ENCODE results near the gene ZNRF1.

DNA sequence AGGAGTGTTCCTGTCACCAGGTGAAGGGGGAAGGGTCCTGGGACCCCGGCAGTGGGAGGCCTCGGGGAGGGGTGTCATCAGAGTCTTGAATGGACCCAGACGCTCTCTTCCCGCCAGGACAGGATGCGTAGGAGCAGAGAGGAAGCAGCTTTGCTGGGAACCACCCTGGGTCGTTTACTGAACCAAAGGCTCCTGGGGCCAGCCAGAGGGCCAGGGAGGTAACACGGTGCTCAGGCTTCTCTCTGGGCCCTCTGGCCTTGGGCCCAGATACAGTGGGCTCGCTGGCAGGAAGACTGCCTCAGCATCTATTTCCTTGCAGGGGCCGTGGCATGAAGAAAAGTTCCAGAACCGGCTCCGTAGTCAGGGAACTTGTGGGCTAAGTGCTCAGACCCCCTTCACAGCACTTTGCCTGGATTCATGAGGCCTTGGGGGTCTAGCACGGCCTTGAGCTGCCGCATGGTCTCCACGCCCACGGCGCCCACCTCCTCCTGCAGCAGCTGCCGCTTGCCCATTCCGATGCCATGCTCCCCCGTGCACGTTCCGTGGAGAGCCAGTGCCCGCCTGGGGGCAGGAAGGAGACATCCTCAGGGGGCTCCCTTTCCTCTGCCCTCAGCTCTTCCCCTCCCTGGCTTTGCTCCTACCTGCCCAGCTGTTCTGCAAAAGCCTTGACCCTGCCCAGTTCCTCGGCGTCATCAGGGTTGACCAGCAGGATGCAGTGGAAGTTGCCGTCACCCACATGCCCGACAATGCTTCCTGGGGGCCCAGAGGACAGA, 113.3 kb downstream of the ZNRF1 start:
- TF ChIP-seq, protein P1, sequence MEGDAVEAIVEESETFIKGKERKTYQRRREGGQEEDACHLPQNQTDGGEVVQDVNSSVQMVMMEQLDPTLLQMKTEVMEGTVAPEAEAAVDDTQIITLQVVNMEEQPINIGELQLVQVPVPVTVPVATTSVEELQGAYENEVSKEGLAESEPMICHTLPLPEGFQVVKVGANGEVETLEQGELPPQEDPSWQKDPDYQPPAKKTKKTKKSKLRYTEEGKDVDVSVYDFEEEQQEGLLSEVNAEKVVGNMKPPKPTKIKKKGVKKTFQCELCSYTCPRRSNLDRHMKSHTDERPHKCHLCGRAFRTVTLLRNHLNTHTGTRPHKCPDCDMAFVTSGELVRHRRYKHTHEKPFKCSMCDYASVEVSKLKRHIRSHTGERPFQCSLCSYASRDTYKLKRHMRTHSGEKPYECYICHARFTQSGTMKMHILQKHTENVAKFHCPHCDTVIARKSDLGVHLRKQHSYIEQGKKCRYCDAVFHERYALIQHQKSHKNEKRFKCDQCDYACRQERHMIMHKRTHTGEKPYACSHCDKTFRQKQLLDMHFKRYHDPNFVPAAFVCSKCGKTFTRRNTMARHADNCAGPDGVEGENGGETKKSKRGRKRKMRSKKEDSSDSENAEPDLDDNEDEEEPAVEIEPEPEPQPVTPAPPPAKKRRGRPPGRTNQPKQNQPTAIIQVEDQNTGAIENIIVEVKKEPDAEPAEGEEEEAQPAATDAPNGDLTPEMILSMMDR (IDR thresholded peaks at IDR 0.05), result no peak
- no peak for TF ChIP-seq EZH2 (IDR thresholded peaks at IDR 0.05; ENCODE audit: borderline replicate concordance, insufficient read depth, low read depth, low read length, poor library complexity, severe bottlenecking)

All from B cell (primary cell).